HepG2 (cell line): ENCODE data around the gene LRSAM1. TPM values are rescaled to one million over a fixed set of nuclear protein-coding genes. Genes with fewer than 3 reads are reported as not detected.

ENCODE experiments used
- NR3C1 ChIP-seq: sonication (generic); formaldehyde crosslinking; IDR thresholded peaks from 2 replicates; pipeline ENCODE4 v1.4.0; 2020; ENCODE audit warnings: missing genetic modification reagents
- POLR2G ChIP-seq: fragments of 200-400 bp; formaldehyde crosslinking; IDR thresholded peaks from 2 replicates; pipeline ENCODE4 v1.6.1; 2018; ENCODE audit warnings: mild to moderate bottlenecking, low read depth, low read length, moderate library complexity
- ZNF160 ChIP-seq: sonication (generic); formaldehyde crosslinking; IDR thresholded peaks from 2 replicates; pipeline ENCODE4 v1.8.0; 2022; ENCODE audit warnings: mild to moderate bottlenecking, inconsistent platforms, missing genetic modification reagents
- polyA plus RNA-seq, 8 experiments: library from polyadenylated mRNA; depleted of rRNA in 3 of 8; stranded (reverse) in 7 of 8; unstranded in 1 of 8; fragments of >200 nt; fragmentation: Illumina TruSeq in 4 of 8; extraction: Trizol in 4 of 8; gene quantifications; 2 replicates each; pipeline versions ENCODE4 v1.2.1 to v1.2.3, GENCODE V29; 2011 to 2016; ENCODE audit warnings: low read depth in 4 of 8, missing spikeins in 1 of 8, mixed read lengths in 1 of 8; ENCODE audit not compliant: insufficient read depth in 1 of 8
- total RNA-seq, 5 experiments: library from RNA; depleted of rRNA; stranded (reverse); fragments of >200 nt; fragmentation: Illumina TruSeq; extraction: Trizol; gene quantifications; 2 replicates each; pipeline ENCODE4 v1.2.3, GENCODE V29; 2016; ENCODE audit warnings: low read depth in 1 of 5
- TF ChIP-seq, protein P1 (sequence below): sonication (generic); formaldehyde crosslinking; IDR thresholded peaks from 2 replicates; pipeline ENCODE4; 2020; ENCODE audit warnings: missing genetic modification reagents, mild to moderate bottlenecking, borderline replicate concordance
- TF ChIP-seq, protein P2 (sequence below): sonication (generic); formaldehyde crosslinking; IDR thresholded peaks from 2 replicates; pipeline ENCODE4 v1.9.0; 2022; ENCODE audit warnings: missing genetic modification reagents, mild to moderate bottlenecking, borderline replicate concordance

LRSAM1 gene
- total and polyA plus RNA-seq, 2 of the 13 experiments (the other 11 are each of a cell fraction or from before 2014, with no cell fraction given): 8.7 to 10.2 TPM

- TF ChIP-seq, protein P1, sequence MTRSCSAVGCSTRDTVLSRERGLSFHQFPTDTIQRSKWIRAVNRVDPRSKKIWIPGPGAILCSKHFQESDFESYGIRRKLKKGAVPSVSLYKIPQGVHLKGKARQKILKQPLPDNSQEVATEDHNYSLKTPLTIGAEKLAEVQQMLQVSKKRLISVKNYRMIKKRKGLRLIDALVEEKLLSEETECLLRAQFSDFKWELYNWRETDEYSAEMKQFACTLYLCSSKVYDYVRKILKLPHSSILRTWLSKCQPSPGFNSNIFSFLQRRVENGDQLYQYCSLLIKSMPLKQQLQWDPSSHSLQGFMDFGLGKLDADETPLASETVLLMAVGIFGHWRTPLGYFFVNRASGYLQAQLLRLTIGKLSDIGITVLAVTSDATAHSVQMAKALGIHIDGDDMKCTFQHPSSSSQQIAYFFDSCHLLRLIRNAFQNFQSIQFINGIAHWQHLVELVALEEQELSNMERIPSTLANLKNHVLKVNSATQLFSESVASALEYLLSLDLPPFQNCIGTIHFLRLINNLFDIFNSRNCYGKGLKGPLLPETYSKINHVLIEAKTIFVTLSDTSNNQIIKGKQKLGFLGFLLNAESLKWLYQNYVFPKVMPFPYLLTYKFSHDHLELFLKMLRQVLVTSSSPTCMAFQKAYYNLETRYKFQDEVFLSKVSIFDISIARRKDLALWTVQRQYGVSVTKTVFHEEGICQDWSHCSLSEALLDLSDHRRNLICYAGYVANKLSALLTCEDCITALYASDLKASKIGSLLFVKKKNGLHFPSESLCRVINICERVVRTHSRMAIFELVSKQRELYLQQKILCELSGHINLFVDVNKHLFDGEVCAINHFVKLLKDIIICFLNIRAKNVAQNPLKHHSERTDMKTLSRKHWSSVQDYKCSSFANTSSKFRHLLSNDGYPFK (CRISPR knock-in tag): 0 out of 2 replicates have a peak, but pooled peaks have one; percentile 13
- TF ChIP-seq, protein P2, sequence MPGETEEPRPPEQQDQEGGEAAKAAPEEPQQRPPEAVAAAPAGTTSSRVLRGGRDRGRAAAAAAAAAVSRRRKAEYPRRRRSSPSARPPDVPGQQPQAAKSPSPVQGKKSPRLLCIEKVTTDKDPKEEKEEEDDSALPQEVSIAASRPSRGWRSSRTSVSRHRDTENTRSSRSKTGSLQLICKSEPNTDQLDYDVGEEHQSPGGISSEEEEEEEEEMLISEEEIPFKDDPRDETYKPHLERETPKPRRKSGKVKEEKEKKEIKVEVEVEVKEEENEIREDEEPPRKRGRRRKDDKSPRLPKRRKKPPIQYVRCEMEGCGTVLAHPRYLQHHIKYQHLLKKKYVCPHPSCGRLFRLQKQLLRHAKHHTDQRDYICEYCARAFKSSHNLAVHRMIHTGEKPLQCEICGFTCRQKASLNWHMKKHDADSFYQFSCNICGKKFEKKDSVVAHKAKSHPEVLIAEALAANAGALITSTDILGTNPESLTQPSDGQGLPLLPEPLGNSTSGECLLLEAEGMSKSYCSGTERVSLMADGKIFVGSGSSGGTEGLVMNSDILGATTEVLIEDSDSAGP (CRISPR knock-in tag): 0 out of 2 replicates have a peak, but pooled peaks have one; percentile 5
- peak; percentile 11 for TF ChIP-seq POLR2G
- no peak for TF ChIP-seq NR3C1 (CRISPR knock-in tag)
- TF ChIP-seq ZNF160: no peak
Measured at GRCh38 chr9:127503379-127503921, 52.1 kb downstream of the LRSAM1 start (continued).
